ENCODE results near the gene LRP4. TPM values are rescaled to one million over a fixed set of nuclear protein-coding genes. Genes with fewer than 3 reads are reported as not detected.
A peak's percentile ranks its signal among the peaks of the same experiment; 100 is the strongest.

The LRP4 gene
- total and polyA plus RNA-seq, 2 of the 13 experiments (the other 11 are each of a cell fraction or from before 2014, with no cell fraction given), result 4.7 to 13.3 TPM

- TF ChIP-seq MIER3 (CRISPR knock-in tag; IDR thresholded peaks at IDR 0.05; ENCODE audit: borderline replicate concordance) (no peak), ZBTB26 (CRISPR knock-in tag; IDR thresholded peaks at IDR 0.05; ENCODE audit: borderline replicate concordance) (no peak), CSRNP2 (CRISPR knock-in tag; conservative IDR thresholded peaks at IDR 0.05; ENCODE audit: low read depth) (no peak), MBD4 (IDR thresholded peaks at IDR 0.05; ENCODE audit: borderline replicate concordance, low read length) (no peak), ZSCAN5A (CRISPR knock-in tag; IDR thresholded peaks at IDR 0.05; ENCODE audit: borderline replicate concordance) (peak; percentile 69; the same call in 1 of the 2 replicates), ZNF142 (CRISPR knock-in tag; IDR thresholded peaks at IDR 0.05) (no peak), ZNF724P (CRISPR knock-in tag; IDR thresholded peaks at IDR 0.05; ENCODE audit: borderline replicate concordance) (peak; percentile 60; the same call in 1 of the 2 replicates), TCF12 (IDR thresholded peaks at IDR 0.05) (no peak), TCF12 (CRISPR knock-in tag; IDR thresholded peaks at IDR 0.05) (no peak; the same call in 1 of the 2 replicates), ZNF326 (CRISPR knock-in tag; IDR thresholded peaks at IDR 0.05; ENCODE audit: borderline replicate concordance) (no peak), ZNF784 (CRISPR knock-in tag; IDR thresholded peaks at IDR 0.05; ENCODE audit: borderline replicate concordance) (0 out of 2 replicates have a peak, but pooled peaks have one; percentile 72), ZBTB33 (CRISPR knock-in tag; IDR thresholded peaks at IDR 0.05) (peak; percentile 47; the same call in 1 of the 2 replicates), ZKSCAN1 (IDR thresholded peaks at IDR 0.05; ENCODE audit: low read length) (no peak), ZBTB3 (CRISPR knock-in tag; IDR thresholded peaks at IDR 0.05; ENCODE audit: borderline replicate concordance, low read depth) (peak; percentile 32; the same call in 1 of the 2 replicates), NCOA2 (CRISPR knock-in tag; IDR thresholded peaks at IDR 0.05) (peak; percentile 9; the same call in 1 of the 2 replicates)
Observed at GRCh38 chr11:46845740-46846509, 72.4 kb downstream of the LRP4 start, which contains the start of gene CKAP5 (continued).

Data from HepG2 (cell line).